Measurements from ENCODE around the gene TARBP1.

TARBP1 gene

DNA sequence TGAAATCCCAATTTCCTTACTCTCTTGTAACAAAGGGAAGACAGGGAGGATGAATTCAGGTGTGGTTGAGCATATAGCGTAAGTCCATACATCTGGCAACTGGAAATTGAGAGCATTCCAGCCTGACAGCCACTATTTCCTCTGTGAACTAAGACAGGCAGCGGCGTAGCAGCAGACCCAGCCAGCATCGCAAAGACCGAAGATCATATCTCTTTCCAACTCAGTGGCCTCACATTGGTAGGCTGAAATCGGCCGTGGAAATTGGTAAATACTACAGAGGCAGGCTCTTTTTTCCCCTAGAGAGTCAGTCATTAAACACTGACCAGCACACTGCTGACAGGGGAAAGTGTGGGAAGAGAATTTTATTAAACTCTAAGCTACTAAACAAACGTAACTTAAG lies 43.4 kb downstream of the TARBP1 start:
- DNase-seq (no peak), ATAC-seq (ENCODE audit: insufficient read depth, low read depth) (no peak)
- TF ChIP-seq EZH2 (IDR thresholded peaks at IDR 0.05; ENCODE audit: borderline replicate concordance, low read depth, low read length, severe bottlenecking), result no peak
- TF ChIP-seq, protein P1, sequence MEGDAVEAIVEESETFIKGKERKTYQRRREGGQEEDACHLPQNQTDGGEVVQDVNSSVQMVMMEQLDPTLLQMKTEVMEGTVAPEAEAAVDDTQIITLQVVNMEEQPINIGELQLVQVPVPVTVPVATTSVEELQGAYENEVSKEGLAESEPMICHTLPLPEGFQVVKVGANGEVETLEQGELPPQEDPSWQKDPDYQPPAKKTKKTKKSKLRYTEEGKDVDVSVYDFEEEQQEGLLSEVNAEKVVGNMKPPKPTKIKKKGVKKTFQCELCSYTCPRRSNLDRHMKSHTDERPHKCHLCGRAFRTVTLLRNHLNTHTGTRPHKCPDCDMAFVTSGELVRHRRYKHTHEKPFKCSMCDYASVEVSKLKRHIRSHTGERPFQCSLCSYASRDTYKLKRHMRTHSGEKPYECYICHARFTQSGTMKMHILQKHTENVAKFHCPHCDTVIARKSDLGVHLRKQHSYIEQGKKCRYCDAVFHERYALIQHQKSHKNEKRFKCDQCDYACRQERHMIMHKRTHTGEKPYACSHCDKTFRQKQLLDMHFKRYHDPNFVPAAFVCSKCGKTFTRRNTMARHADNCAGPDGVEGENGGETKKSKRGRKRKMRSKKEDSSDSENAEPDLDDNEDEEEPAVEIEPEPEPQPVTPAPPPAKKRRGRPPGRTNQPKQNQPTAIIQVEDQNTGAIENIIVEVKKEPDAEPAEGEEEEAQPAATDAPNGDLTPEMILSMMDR (IDR thresholded peaks at IDR 0.05; ENCODE audit: borderline replicate concordance, extremely low read depth, low read length, poor library complexity, severe bottlenecking), result no peak
- no peaks in the 10 kb centered on the region for H3K4me1 ChIP-seq (ENCODE audit: insufficient read depth, low read length)
- H3K36me3 ChIP-seq (ENCODE audit: insufficient read depth, low read length), result peaks cover 70% of the 10 kb centered on the region
- H3K27ac ChIP-seq (ENCODE audit: low read length), result no peak overlapping the region
- peaks cover 4% of the 10 kb centered on the region; the same call in 1 of the 2 replicates for H4K20me1 ChIP-seq (ENCODE audit: insufficient read depth, low read length)
- H3K79me2 ChIP-seq (ENCODE audit: insufficient read depth, low read length), result peaks cover 14% of the 10 kb centered on the region; the same call in 1 of the 2 replicates
- H3K9me3 ChIP-seq (ENCODE audit: insufficient read depth, low read length, severe bottlenecking), result no peaks in the 10 kb centered on the region
- no peak overlapping the region for H2AFZ ChIP-seq (ENCODE audit: low read depth, low read length)
- H3K27me3 ChIP-seq (ENCODE audit: insufficient read depth, low read length, poor library complexity), result no peaks in the 10 kb centered on the region
- H3K4me3 ChIP-seq (ENCODE audit: low read depth in 1 of 2, low read length in 2 of 2), result no peak overlapping the region
- H3K9ac ChIP-seq (ENCODE audit: low read depth, low read length), result no peak overlapping the region
- no peak overlapping the region for H3K4me2 ChIP-seq (ENCODE audit: insufficient read depth, low read length)

DNA sequence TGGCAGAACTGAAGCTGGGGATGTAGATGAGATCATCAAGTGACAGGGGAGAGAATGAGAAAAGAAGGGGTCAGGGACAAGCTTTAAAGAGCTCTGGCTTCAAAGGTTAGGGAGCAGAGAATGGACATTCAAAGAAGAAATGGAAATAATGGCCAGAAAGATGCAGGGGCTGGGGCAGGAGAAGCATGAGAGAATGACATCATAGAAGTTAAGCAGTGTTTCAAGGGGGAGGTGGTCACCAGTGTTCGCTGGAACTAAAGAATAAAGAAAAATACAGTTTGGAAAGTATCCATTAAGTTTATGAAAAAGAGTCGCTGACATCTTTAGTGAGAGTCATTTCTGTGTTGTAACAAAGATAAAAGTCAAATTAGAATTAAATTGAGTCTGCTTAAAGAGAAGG lies 44.3 kb downstream of the TARBP1 start:
- Histone ChIP-seq H3K36me3 (ENCODE audit: insufficient read depth, low read length) (peaks cover 74% of the 10 kb centered on the region), H3K4me3 (ENCODE audit: low read depth in 1 of 2, low read length in 2 of 2) (no peak overlapping the region), H3K27me3 (ENCODE audit: insufficient read depth, low read length, poor library complexity) (no peaks in the 10 kb centered on the region), H3K4me2 (ENCODE audit: insufficient read depth, low read length) (no peak overlapping the region), H3K4me1 (ENCODE audit: insufficient read depth, low read length) (no peaks in the 10 kb centered on the region), H3K79me2 (ENCODE audit: insufficient read depth, low read length) (peaks cover 9% of the 10 kb centered on the region; the same call in 1 of the 2 replicates), H2AFZ (ENCODE audit: low read depth, low read length) (no peak overlapping the region), H3K9me3 (ENCODE audit: insufficient read depth, low read length, severe bottlenecking) (no peaks in the 10 kb centered on the region), H3K27ac (ENCODE audit: low read length) (no peak overlapping the region), H3K9ac (ENCODE audit: low read depth, low read length) (no peak overlapping the region), H4K20me1 (ENCODE audit: insufficient read depth, low read length) (peaks cover 4% of the 10 kb centered on the region; the same call in 1 of the 2 replicates)
- DNase-seq (no peak), ATAC-seq (ENCODE audit: insufficient read depth, low read depth) (no peak)
- no peak for TF ChIP-seq EZH2 (IDR thresholded peaks at IDR 0.05; ENCODE audit: borderline replicate concordance, low read depth, low read length, severe bottlenecking)
- TF ChIP-seq, protein P1 (IDR thresholded peaks at IDR 0.05; ENCODE audit: borderline replicate concordance, extremely low read depth, low read length, poor library complexity, severe bottlenecking), result no peak

DNA sequence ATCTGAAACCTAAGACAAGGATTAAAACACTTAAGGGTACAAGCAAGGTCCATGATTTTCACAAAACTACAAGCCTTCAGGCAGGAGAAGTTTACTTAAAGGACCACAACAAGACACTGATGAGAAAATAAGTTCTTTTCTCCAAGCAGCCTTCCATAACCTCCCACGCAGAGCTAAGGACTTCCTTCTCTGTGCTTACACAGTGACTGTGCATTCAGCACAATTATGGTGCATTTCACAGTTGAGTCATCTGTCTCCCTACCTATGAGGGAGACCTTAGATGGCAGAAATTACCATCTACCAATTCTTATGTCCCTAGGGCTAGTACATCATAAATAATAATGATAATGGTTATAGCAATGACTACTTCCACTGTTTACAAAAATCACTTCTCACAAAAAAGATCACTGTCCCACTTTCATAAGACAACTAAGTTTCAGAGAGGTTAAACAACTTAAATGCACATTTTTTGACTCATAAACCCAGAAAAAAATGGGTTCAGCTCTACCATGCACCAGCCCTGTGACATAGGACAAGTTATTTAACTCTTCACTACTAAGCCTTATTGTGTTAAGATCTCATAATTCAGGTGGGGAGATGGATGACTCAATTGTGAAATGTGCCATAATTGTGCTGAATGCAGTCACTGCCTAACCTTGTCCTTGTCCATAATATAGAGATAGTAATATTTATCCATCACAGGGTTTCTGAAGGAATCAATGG lies 45.3 kb downstream of the TARBP1 start:
- H3K79me2 ChIP-seq (ENCODE audit: insufficient read depth, low read length), result peaks cover 5% of the 10 kb centered on the region; the same call in 1 of the 2 replicates
- H4K20me1 ChIP-seq (ENCODE audit: insufficient read depth, low read length), result peaks cover 4% of the 10 kb centered on the region; the same call in 1 of the 2 replicates
- no peak overlapping the region for H2AFZ ChIP-seq (ENCODE audit: low read depth, low read length)
- no peaks in the 10 kb centered on the region for H3K9me3 ChIP-seq (ENCODE audit: insufficient read depth, low read length, severe bottlenecking)
- H3K4me1 ChIP-seq (ENCODE audit: insufficient read depth, low read length), result no peaks in the 10 kb centered on the region
- H3K27me3 ChIP-seq (ENCODE audit: insufficient read depth, low read length, poor library complexity), result no peaks in the 10 kb centered on the region
- H3K9ac ChIP-seq (ENCODE audit: low read depth, low read length), result no peak overlapping the region
- DNase-seq (no peak), ATAC-seq (ENCODE audit: insufficient read depth, low read depth) (no peak)
- TF ChIP-seq, protein P1 (IDR thresholded peaks at IDR 0.05; ENCODE audit: borderline replicate concordance, extremely low read depth, low read length, poor library complexity, severe bottlenecking), result no peak
- TF ChIP-seq EZH2 (IDR thresholded peaks at IDR 0.05; ENCODE audit: borderline replicate concordance, low read depth, low read length, severe bottlenecking), result no peak
- H3K27ac ChIP-seq (ENCODE audit: low read length), result no peak overlapping the region
- H3K4me2 ChIP-seq (ENCODE audit: insufficient read depth, low read length), result no peak overlapping the region
- peaks cover 78% of the 10 kb centered on the region for H3K36me3 ChIP-seq (ENCODE audit: insufficient read depth, low read length)
- no peak overlapping the region for H3K4me3 ChIP-seq (ENCODE audit: low read depth in 1 of 2, low read length in 2 of 2)
